GM19438 (cell line): ENCODE measurements around the gene PRKG1.

Experiments used
- ATAC-seq: cut with Tn5 transposase; IDR thresholded peaks from one replicate; pipeline ENCODE4 v1.9.1; 2021; ENCODE audit warnings: low read depth; ENCODE audit not compliant: unreplicated experiment

Gene PRKG1

GRCh38 chr10:51479711-51480110 lies 405.4 kb downstream of the PRKG1 start:
- ATAC-seq, result no peak

GRCh38 chr10:51485668-51486067 lies 411.4 kb downstream of the PRKG1 start:
- ATAC-seq, result no peak

GRCh38 chr10:51487576-51487975 lies 413.3 kb downstream of the PRKG1 start:
- ATAC-seq, result no peak

- ATAC-seq, result no peak
These were observed 414.6 kb downstream of the PRKG1 start for GRCh38 chr10:51488766-51489408.

DNA sequence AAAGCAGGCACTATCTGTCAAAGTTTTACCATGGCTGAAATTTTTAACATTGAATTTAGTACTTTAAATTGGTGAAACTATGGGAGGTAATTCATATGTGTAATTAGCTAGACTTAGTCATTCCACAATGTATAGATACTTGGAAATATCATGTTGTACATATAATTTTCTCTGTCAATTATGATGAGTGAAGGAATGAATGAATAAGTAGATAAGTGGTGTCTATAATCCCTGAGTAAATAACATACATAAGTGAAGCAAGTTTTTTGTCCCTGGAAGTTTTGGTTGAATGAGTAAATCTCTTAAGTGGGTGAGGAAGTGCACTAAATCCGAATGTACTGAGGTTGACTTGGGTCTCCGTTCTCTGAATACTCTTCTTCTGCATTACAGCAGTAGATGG lies 424.1 kb downstream of the PRKG1 start:
- ATAC-seq, result no peak

GRCh38 chr10:51501396-51501795 lies 427.1 kb downstream of the PRKG1 start:
- ATAC-seq, result no peak

DNA sequence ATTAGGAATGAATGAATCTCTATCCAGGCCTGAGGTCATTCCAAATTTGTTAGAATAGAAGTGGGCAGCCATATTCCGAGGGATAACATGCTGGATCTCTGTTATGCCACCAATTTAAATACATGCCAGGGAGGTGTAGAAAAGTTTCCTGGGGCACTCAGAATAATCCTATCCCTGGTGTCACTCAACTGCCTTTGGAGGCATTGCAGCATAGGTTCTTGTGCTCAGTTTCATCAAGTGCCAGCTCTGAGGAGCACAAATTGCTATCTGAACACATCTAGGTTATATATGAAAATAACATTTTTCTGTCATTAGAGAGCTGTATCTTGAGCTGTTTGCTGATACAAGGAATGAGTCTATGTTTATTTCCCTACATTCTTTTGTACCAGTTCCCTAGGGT lies 427.8 kb downstream of the PRKG1 start:
- ATAC-seq, result no peak

- no peak for ATAC-seq
These were observed 429.1 kb downstream of the PRKG1 start for GRCh38 chr10:51503378-51503777.

DNA sequence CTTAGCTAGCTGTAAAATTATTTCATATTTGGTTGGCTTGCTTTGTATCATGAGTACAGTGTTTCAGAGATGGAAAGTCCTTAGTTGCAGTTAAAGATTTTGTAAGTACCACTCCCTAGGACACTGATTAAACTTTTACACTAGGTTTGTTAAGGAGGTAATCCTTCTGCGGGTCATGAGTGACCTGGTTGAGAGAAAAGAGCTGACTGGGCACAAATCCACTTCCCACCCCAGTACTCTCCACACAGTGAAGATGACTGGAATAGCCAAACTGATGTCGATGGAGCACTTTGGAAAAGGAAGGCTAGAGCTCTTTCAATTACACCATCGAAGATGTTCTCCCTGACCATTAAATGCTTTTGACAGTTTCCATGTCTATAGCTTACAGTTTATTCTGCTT lies 433.2 kb downstream of the PRKG1 start:
- ATAC-seq, result no peak

DNA sequence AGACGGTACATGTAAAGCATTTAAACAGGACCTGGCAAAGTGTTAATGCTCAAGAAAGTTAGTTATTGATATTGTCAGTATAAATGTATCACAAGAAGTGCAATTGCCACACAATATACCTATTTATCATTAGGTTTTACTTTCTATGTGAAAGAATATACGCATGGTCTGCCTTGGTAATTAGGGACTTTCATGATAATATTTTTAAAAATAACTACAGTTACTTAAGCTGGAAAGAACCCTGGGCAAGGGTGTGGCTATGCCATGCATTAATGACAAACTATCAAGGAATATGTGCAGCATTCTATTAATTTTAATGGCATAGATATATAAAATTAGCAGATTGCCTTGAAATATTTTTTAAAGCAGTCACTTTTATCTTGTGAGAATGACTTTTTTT lies 433.9 kb downstream of the PRKG1 start:
- no peak for ATAC-seq

GRCh38 chr10:51510231-51510630 lies 435.9 kb downstream of the PRKG1 start:
- ATAC-seq, result no peak

DNA sequence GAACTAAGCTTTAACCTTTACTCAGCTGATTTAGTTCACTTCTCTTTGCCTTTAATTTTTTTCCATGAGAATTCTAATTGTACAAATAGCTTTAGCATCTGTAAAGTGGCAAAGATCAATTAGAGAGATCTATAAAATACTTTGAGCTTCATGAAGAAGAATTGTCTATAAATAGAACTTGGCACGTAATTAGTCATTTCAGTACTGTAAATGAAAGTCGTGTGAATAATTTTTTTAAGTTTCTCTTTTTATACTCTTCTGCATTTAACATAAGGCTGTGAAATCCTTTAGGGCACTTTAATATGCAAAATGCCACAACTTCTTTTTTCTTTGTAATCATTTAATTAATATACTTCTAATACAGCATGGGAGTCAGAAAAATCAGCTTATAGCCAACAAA lies 447.3 kb downstream of the PRKG1 start:
- no peak for ATAC-seq

GRCh38 chr10:51522858-51523257 lies 448.6 kb downstream of the PRKG1 start:
- ATAC-seq, result no peak

DNA sequence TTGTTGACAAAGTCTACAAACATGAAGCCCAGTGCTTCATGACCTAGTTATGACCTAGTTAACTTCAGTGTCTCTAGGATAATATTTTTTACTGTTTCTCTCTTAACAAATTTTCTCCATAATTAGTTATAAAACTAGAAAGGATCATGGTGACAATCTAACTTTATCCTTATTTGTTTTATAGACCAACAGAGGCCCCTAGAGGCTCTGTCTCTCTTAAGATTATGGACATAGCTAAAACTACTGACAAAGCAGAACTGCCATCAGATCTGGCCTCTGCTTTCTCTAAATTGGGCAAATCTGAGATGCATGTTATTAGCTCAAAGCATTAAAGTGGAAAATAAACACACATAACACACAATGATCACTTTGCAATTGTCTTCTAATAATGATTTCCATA lies 449.2 kb downstream of the PRKG1 start:
- ATAC-seq, result no peak

- no peak for ATAC-seq
These were observed 449.8 kb downstream of the PRKG1 start for GRCh38 chr10:51524041-51524440.

DNA sequence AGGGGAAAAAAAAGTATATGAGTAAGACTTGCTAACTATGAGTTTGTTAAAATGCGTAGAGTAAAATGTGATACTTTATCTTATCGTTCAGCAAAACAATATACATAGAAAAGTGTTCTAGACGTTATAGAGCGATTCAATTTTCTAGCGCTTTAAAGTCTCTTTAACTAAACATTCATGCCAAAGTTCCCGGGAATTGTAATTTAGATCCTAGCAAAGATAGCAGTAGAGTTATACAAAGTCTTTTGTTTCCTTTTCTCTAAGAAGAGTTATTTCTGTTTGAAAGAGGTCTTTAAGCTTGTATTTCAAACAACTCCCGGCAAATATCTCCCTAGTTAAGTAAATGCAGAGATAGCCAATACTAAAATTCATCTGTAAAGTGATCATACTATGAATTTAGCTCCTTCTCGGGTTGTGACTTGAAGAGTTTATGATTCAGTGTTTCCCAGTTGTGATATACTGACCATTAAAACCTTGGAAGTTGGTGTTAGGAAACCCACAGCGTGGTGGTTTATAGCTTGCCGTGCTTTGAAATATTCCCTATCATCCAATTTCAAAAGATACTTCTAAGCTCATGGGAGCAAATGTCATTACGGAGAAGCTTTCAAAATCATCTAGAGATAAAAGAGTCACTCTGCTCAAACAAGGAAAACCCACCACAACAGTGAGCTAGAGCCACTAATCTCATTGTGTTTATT lies 453.4 kb downstream of the PRKG1 start:
- ATAC-seq, result no peak

DNA sequence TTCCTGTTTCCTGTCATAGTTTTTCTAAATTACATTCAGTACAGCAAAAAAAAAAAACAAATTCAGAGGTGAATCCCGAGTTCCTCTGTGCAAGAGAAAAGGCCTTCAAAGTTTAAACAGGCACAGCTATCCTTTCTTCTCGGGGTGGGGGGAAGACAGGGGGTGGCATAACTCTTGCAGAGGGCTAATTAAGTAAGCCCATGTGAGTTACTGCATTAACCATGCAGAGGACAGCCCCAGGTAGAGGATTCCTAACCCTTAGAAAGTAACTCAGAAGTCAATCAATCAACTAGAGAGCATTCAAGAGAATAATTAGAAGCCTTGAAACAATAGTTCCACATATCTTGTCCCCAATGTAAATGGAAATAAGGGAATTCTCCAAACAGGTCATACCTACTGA lies 454.2 kb downstream of the PRKG1 start:
- no peak for ATAC-seq

DNA sequence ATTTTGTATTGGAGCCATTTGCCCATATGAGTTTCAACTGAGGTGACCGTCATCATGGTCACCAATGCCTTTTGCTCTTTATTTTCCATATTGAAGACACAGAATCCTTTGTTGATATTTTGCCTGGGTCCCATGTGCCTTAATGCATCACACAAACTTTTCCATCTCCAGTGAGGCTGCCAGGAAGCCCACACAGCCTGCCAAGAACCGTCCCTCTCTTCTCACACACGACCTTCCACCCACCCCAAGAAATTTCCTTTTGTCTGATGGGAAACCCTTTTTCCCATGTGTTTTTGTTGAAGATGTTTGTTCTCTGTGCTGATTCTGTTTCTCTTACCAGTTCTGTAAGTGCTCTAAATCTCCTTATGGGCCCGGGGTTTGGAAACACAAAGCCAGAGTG lies 456.3 kb downstream of the PRKG1 start:
- ATAC-seq, result no peak

DNA sequence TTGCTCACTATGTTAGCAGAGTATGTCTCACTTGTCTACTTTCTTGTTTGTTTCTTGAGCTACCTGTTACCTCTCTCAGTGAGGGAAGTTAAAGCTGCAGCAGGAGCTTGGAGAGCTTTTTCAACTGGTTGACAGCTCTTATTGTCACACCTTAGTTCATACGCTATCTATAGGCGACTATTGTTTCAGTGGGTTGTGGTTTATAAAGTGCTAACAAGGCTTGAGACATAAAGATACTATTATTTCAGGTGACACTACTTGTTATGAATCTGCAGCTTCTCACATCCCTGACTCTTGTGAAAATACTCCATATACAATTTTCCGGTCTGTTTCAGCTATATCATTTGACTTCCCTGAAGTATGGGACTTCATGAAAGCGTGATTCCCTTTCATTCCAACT lies 457.8 kb downstream of the PRKG1 start:
- ATAC-seq, result no peak

DNA sequence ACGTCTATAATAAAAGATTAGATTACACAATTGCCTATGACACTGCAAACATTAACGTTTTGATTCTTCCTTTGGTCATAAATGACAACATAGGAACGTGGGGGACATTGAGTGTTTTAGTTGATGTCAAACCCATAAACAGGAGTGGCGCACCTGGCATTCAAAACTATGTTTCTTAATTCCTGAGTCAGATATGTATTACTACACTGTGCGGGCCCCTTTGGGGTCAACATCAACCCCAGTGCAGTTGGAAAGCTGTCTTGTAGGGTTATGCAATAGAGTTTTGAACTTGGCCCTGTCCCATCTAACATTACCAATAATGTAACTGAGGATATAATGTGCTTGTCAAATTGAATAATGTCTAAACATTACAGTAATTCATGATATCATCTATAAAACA lies 468.6 kb downstream of the PRKG1 start:
- ATAC-seq, result no peak

GRCh38 chr10:51544933-51545332 lies 470.6 kb downstream of the PRKG1 start:
- no peak for ATAC-seq

GRCh38 chr10:51547941-51548340 lies 473.7 kb downstream of the PRKG1 start:
- ATAC-seq, result no peak

- ATAC-seq, result no peak
These were observed 478.6 kb downstream of the PRKG1 start for GRCh38 chr10:51552879-51553278.
